Measurements from ENCODE around the gene CSF2. TPM values are rescaled to one million over a fixed set of nuclear protein-coding genes. Genes with fewer than 3 reads are reported as not detected.

CSF2 gene
- total RNA-seq, 1 donor from 2014 or later: not detected

- no peak for DNase-seq
- TF ChIP-seq, protein P1, sequence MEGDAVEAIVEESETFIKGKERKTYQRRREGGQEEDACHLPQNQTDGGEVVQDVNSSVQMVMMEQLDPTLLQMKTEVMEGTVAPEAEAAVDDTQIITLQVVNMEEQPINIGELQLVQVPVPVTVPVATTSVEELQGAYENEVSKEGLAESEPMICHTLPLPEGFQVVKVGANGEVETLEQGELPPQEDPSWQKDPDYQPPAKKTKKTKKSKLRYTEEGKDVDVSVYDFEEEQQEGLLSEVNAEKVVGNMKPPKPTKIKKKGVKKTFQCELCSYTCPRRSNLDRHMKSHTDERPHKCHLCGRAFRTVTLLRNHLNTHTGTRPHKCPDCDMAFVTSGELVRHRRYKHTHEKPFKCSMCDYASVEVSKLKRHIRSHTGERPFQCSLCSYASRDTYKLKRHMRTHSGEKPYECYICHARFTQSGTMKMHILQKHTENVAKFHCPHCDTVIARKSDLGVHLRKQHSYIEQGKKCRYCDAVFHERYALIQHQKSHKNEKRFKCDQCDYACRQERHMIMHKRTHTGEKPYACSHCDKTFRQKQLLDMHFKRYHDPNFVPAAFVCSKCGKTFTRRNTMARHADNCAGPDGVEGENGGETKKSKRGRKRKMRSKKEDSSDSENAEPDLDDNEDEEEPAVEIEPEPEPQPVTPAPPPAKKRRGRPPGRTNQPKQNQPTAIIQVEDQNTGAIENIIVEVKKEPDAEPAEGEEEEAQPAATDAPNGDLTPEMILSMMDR (IDR thresholded peaks at IDR 0.05; ENCODE audit: borderline replicate concordance): no peak
- H3K36me3 ChIP-seq: no peaks in the 10 kb centered on the region
These were observed 18.2 kb upstream of the CSF2 start for GRCh38 chr5:132055441-132055807.

GRCh38 chr5:132055808-132056609, 17.6 kb upstream of the CSF2 start:
- H3K4me3 ChIP-seq: no peak overlapping the region
- DNase-seq: peak; percentile 10
- intact Hi-C loops (cut with micrococcal nuclease): no loop called here

More at GRCh38 chr5:132055441-132055807, 18.2 kb upstream of the CSF2 start:
- Histone ChIP-seq H3K9me3 (replicated peaks) (no peaks in the 10 kb centered on the region), H3K27me3 (ENCODE audit: low read depth) (peaks cover 11% of the 10 kb centered on the region), H3K27ac (replicated peaks) (no peak overlapping the region), H3K4me3 (no peak overlapping the region), H3K4me1 (no peaks in the 10 kb centered on the region)
- intact Hi-C loops (cut with micrococcal nuclease): no loop called here

DNA sequence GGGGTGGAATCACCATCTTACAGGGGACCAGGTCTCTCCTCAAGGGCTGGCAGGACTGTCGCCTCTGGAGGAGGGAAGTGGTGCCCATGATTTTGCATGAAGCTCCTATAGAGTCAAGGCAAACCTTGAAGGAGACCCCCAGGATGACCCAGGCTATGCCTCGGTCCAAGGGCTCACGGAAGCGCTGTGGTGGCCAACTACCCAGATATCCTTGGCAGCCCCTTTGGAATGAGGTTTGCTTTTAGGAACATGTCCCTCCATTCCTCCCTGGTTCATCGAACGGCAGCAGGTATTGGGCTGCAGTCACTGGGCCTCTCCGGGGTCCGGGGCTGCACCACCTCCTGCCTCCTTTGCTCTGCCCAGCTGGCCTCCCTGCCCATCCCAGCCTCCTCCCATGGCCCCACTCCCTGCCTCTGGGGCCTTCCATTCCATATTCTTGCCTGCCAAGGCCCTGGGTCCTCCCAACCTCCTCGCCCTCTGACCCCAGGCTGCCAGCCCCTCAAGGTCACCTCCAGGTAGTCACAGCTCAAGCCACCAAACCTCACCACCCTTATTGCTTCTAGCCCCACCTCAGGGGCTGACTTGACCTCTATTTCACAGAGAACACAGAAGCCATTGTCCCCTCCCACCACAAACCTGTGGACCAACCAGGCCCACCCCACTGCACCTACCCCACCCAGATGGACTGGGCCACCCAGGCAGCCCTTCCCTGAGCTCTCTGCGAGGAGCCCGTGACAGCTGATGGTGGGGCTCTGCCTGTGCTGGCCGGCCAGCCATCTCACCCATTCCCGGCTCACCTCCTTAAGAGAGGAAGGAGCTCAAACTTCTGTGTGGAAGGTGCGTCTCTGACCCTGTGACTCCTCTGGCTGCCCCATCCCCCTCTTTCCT, 16.7 kb upstream of the CSF2 start:
- no peaks in the 10 kb centered on the region for H3K27me3 ChIP-seq (ENCODE audit: low read depth)
- H3K27ac ChIP-seq (replicated peaks): no peak overlapping the region
- intact Hi-C loops (cut with micrococcal nuclease): no loop called here
- no peak overlapping the region for H3K4me3 ChIP-seq
- H3K4me1 ChIP-seq: no peaks in the 10 kb centered on the region
- peak; percentile 5 for DNase-seq
- TF ChIP-seq, protein P1 (IDR thresholded peaks at IDR 0.05; ENCODE audit: borderline replicate concordance): no peak
- no peaks in the 10 kb centered on the region for H3K9me3 ChIP-seq (replicated peaks)
- H3K36me3 ChIP-seq: no peaks in the 10 kb centered on the region

More at GRCh38 chr5:132055808-132056609, 17.6 kb upstream of the CSF2 start:
- H3K36me3 ChIP-seq: no peaks in the 10 kb centered on the region
- no peaks in the 10 kb centered on the region for H3K9me3 ChIP-seq (replicated peaks)
- TF ChIP-seq, protein P1 (IDR thresholded peaks at IDR 0.05; ENCODE audit: borderline replicate concordance): no peak
- H3K27me3 ChIP-seq (ENCODE audit: low read depth): peaks cover 6% of the 10 kb centered on the region
- H3K4me1 ChIP-seq: no peaks in the 10 kb centered on the region
- no peak overlapping the region for H3K27ac ChIP-seq (replicated peaks)

GRCh38 chr5:132057498-132058255, 15.9 kb upstream of the CSF2 start:
- no peaks in the 10 kb centered on the region for H3K9me3 ChIP-seq (replicated peaks)
- H3K4me3 ChIP-seq: no peak overlapping the region
- intact Hi-C loops (cut with micrococcal nuclease): no loop called here
- H3K36me3 ChIP-seq: no peaks in the 10 kb centered on the region
- TF ChIP-seq, protein P1 (IDR thresholded peaks at IDR 0.05; ENCODE audit: borderline replicate concordance): no peak
- peak; percentile 3 for DNase-seq
- no peaks in the 10 kb centered on the region for H3K27me3 ChIP-seq (ENCODE audit: low read depth)
- H3K4me1 ChIP-seq: no peaks in the 10 kb centered on the region
- H3K27ac ChIP-seq (replicated peaks): no peak overlapping the region

GRCh38 chr5:132058646-132059042, 14.9 kb upstream of the CSF2 start:
- DNase-seq: peak; percentile 0
- H3K9me3 ChIP-seq (replicated peaks): no peaks in the 10 kb centered on the region

More at GRCh38 chr5:132058646-132059042, 14.9 kb upstream of the CSF2 start:
- TF ChIP-seq, protein P1 (IDR thresholded peaks at IDR 0.05; ENCODE audit: borderline replicate concordance): no peak
- Histone ChIP-seq H3K27me3 (ENCODE audit: low read depth) (no peaks in the 10 kb centered on the region), H3K27ac (replicated peaks) (no peak overlapping the region), H3K36me3 (no peaks in the 10 kb centered on the region), H3K4me1 (no peaks in the 10 kb centered on the region), H3K4me3 (no peak overlapping the region)
- intact Hi-C loops (cut with micrococcal nuclease): no loop called here
